Subcutaneous abdominal adipose tissue (tissue), 5 donors: Measurements from ENCODE around the gene METRNL.

Experiments used
- H3K27ac ChIP-seq: one replicate; pipeline ENCODE4 v1.7.0; 2013; ENCODE audit warnings: low read depth, mild to moderate bottlenecking, inconsistent platforms, low read length, moderate library complexity
- H3K27me3 ChIP-seq, 5 donors: one replicate each; pipeline ENCODE4 v1.7.0; 2013; ENCODE audit warnings: low read length in 5 of 5, inconsistent platforms in 1 of 5; ENCODE audit not compliant: control insufficient read depth in 5 of 5, insufficient read depth in 4 of 5
- H3K36me3 ChIP-seq, 5 donors: one replicate each; pipeline ENCODE4 v1.7.0; 2013; ENCODE audit warnings: low read length in 5 of 5; ENCODE audit not compliant: control insufficient read depth in 5 of 5, insufficient read depth in 5 of 5
- H3K4me1 ChIP-seq, 5 donors: one replicate each; pipeline ENCODE4 v1.7.0; 2013; ENCODE audit warnings: low read length in 5 of 5, mild to moderate bottlenecking in 3 of 5, moderate library complexity in 1 of 5; ENCODE audit not compliant: control insufficient read depth in 5 of 5, insufficient read depth in 5 of 5
- H3K4me3 ChIP-seq, 5 donors: one replicate each; pipeline ENCODE4 v1.7.0; 2013; ENCODE audit warnings: low read length in 5 of 5, low read depth in 1 of 5
- H3K9ac ChIP-seq, 5 donors: one replicate each; pipeline ENCODE4 v1.7.0; 2013; ENCODE audit warnings: low read length in 5 of 5, mild to moderate bottlenecking in 4 of 5, moderate library complexity in 3 of 5
- H3K9me3 ChIP-seq, 5 donors: one replicate each; pipeline ENCODE4 v1.7.0; 2013; ENCODE audit warnings: low read length in 5 of 5; ENCODE audit not compliant: control insufficient read depth in 5 of 5
- donor health status: healthy.
- donor health status: healthy.
- donor health status: healthy.
- donor health status: healthy.
- donor health status: healthy.

METRNL gene

GRCh38 chr17:83104577-83105505, 25.4 kb downstream of the METRNL start:
- H3K27me3 ChIP-seq = no peaks in the 10 kb centered on the region
- no peaks in the 10 kb centered on the region for H3K9me3 ChIP-seq
- H3K36me3 ChIP-seq = no peaks in the 10 kb centered on the region
- H3K4me1 ChIP-seq = peaks cover 8 to 71% (median 57%) of the 10 kb centered on the region in 5 donors
- no peak overlapping the region for H3K27ac ChIP-seq
- H3K4me3 ChIP-seq = no peak overlapping the region
- no peak overlapping the region for H3K9ac ChIP-seq

- peak overlapping the region; percentile 23 for H3K27ac ChIP-seq
- H3K9me3 ChIP-seq = no peaks in the 10 kb centered on the region
- no peaks in the 10 kb centered on the region for H3K36me3 ChIP-seq
- H3K4me1 ChIP-seq = peaks cover 8 to 72% (median 60%) of the 10 kb centered on the region in 5 donors
- H3K4me3 ChIP-seq = no peak overlapping the region
- H3K27me3 ChIP-seq = no peaks in the 10 kb centered on the region
- H3K9ac ChIP-seq = peak overlapping the region in 1 of 5 donors; percentile 30
Observed at GRCh38 chr17:83105512-83105911, 26.1 kb downstream of the METRNL start.

- no peaks in the 10 kb centered on the region for H3K36me3 ChIP-seq
- H3K27me3 ChIP-seq = no peaks in the 10 kb centered on the region
- H3K4me3 ChIP-seq = no peak overlapping the region
- H3K4me1 ChIP-seq = peaks cover 14 to 73% (median 61%) of the 10 kb centered on the region in 5 donors
- no peaks in the 10 kb centered on the region for H3K9me3 ChIP-seq
- H3K9ac ChIP-seq = peak overlapping the region in 1 of 5 donors; percentile 30
- H3K27ac ChIP-seq = peak overlapping the region; percentile 23
Observed at GRCh38 chr17:83106056-83106588, 26.7 kb downstream of the METRNL start.

- no peak overlapping the region for H3K4me3 ChIP-seq
- peak overlapping the region in 1 of 5 donors; percentile 7 for H3K9ac ChIP-seq
- no peaks in the 10 kb centered on the region for H3K9me3 ChIP-seq
- H3K27ac ChIP-seq = no peak overlapping the region
- H3K4me1 ChIP-seq = peaks cover 12 to 66% (median 52%) of the 10 kb centered on the region in 5 donors
- H3K36me3 ChIP-seq = no peaks in the 10 kb centered on the region
- H3K27me3 ChIP-seq = no peaks in the 10 kb centered on the region
Observed at GRCh38 chr17:83106913-83107655, 27.7 kb downstream of the METRNL start.

DNA sequence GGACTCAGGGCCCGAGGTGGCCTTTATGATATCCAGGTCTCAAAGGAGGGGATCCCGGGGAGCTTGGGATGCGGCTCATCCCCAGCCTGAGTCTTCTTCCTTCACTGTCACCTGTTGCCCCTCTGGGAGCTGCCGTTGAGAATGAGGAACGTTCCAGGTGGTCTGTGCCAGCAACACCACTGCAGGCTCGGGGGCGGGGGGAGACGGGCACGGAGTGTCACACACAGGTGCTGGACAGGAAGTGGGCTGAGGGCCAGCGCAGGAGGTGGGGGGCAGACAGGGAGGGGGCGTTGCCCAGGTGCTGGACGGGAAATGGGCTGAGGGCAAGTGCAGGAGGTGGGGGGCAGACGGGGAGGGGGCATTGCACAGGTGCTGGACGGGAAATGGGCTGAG, 28.2 kb downstream of the METRNL start:
- Histone ChIP-seq H3K27me3 (no peaks in the 10 kb centered on the region), H3K9me3 (no peaks in the 10 kb centered on the region), H3K36me3 (no peaks in the 10 kb centered on the region), H3K9ac (no peak overlapping the region), H3K27ac (no peak overlapping the region), H3K4me3 (no peak overlapping the region), H3K4me1 (peaks cover 12 to 62% (median 49%) of the 10 kb centered on the region in 5 donors)

DNA sequence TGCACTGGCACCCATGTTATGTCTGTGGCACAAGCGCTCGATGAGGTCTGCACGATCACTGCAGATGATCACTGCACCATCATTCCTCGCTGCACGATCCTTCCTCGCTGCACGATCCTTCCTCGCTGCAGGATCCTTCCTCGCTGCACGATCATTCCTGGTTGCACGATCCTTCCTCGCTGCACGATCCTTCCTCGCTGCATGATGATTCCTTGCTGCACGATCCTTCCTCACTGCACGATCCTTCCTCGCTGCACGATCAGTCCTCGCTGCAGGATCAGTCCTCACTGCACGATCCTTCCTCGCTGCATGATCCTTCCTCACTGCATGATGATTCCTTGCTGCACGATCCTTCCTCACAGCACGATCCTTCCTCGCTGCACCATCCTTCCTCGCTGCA, 29.3 kb downstream of the METRNL start:
- Histone ChIP-seq H3K27ac (no peak overlapping the region), H3K4me1 (peaks cover 12 to 62% (median 49%) of the 10 kb centered on the region in 5 donors), H3K27me3 (no peaks in the 10 kb centered on the region), H3K9ac (no peak overlapping the region), H3K36me3 (no peaks in the 10 kb centered on the region), H3K4me3 (no peak overlapping the region), H3K9me3 (no peaks in the 10 kb centered on the region)

DNA sequence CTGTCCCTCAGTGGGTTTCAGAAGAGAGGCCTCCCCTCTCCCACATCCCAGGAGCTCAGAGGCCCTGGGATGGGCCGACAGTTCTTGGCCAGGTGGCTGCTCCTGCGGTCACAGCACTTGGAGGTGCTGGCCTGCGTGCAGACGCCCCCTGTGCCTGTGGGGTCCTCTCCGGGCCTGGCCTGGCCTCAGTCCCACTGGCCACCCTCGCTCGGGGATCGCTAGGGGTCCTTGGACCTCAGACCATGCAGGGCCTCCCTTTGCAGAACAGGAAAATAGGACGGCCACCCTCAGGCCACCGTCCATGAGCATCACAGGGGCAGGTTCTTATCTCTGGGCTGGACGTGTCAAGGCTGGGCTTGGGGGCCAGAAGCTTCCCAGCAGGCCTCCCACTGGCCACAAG, 30.0 kb downstream of the METRNL start:
- H3K9me3 ChIP-seq = no peaks in the 10 kb centered on the region
- no peaks in the 10 kb centered on the region for H3K36me3 ChIP-seq
- H3K9ac ChIP-seq = no peak overlapping the region
- peaks cover 12 to 56% (median 49%) of the 10 kb centered on the region in 5 donors for H3K4me1 ChIP-seq
- no peaks in the 10 kb centered on the region for H3K27me3 ChIP-seq
- no peak overlapping the region for H3K27ac ChIP-seq
- H3K4me3 ChIP-seq = no peak overlapping the region

GRCh38 chr17:83109793-83110645, 30.6 kb downstream of the METRNL start:
- peak overlapping the region in 3 of 5 donors; percentile 21 to 44 (median 41) for H3K9ac ChIP-seq
- no peaks in the 10 kb centered on the region for H3K36me3 ChIP-seq
- H3K27ac ChIP-seq = peak overlapping the region; percentile 70
- H3K9me3 ChIP-seq = no peaks in the 10 kb centered on the region
- no peaks in the 10 kb centered on the region for H3K27me3 ChIP-seq
- H3K4me1 ChIP-seq = peaks cover 12 to 50% (median 44%) of the 10 kb centered on the region in 5 donors
- peak overlapping the region; percentile 6 to 57 (median 42) for H3K4me3 ChIP-seq

DNA sequence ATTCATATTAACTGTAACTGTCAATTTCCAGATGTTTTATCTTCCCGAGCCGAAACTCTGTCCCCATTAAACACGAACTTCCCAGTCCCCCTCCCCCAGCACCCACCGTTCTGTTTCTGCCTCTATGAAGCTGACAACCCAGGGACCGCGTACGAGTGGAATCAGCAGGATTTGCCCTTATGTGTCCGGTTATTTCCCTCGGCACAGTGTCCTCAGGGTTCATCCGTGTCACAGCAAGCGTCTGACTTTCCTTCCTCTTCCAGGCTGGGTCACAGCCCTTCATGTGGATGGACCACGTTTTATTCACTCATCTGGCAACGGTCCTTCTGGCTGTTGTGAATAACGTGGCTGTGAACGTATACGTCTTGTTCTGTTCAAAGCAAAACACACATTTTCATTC, 31.3 kb downstream of the METRNL start:
- no peaks in the 10 kb centered on the region for H3K36me3 ChIP-seq
- H3K27me3 ChIP-seq = no peaks in the 10 kb centered on the region
- H3K4me1 ChIP-seq = peaks cover 12 to 44% (median 40%) of the 10 kb centered on the region in 5 donors
- H3K9me3 ChIP-seq = no peaks in the 10 kb centered on the region
- peak overlapping the region; percentile 70 for H3K27ac ChIP-seq
- peak overlapping the region; percentile 17 to 57 (median 42) for H3K4me3 ChIP-seq
- H3K9ac ChIP-seq = peak overlapping the region in 2 of 5 donors; percentile 41 to 44
